Measurements from ENCODE around the gene SLC1A2.

Gene SLC1A2

DNA sequence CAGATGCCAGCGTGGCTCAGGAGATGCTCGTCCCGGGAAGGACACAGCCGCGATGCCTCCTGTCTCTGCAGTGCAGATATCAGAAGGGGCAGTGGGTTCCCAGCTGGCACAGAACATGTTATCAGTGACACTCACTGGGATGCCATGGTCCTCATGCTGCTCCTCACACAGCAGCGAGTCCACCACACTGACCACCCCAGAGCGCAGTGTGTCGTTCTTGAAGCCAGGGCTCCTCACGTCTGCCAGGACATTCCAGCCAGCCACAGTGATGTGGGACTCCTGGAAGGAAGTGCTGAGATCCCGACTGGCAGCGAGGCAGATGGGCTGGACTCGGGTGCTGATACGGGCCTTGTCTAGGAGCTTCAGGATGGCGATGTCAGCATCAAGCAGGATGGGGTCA, 13.1 kb upstream of the SLC1A2 start:
- Histone ChIP-seq H3K27me3 (peaks cover 0 to 26% of the 10 kb centered on the region in 2 donors), H3K4me3 (no peak overlapping the region), H3K4me1 (peaks cover 0 to 10% (median 7%) of the 10 kb centered on the region in 4 donors), H3K36me3 (no peaks in the 10 kb centered on the region), H3K27ac (no peak overlapping the region), H3K9me3 (no peaks in the 10 kb centered on the region)
- TF ChIP-seq, protein P1, sequence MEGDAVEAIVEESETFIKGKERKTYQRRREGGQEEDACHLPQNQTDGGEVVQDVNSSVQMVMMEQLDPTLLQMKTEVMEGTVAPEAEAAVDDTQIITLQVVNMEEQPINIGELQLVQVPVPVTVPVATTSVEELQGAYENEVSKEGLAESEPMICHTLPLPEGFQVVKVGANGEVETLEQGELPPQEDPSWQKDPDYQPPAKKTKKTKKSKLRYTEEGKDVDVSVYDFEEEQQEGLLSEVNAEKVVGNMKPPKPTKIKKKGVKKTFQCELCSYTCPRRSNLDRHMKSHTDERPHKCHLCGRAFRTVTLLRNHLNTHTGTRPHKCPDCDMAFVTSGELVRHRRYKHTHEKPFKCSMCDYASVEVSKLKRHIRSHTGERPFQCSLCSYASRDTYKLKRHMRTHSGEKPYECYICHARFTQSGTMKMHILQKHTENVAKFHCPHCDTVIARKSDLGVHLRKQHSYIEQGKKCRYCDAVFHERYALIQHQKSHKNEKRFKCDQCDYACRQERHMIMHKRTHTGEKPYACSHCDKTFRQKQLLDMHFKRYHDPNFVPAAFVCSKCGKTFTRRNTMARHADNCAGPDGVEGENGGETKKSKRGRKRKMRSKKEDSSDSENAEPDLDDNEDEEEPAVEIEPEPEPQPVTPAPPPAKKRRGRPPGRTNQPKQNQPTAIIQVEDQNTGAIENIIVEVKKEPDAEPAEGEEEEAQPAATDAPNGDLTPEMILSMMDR (IDR thresholded peaks at IDR 0.05): no peak
- no peak for DNase-seq
- intact Hi-C loops (cut with DNase I; ENCODE audit: low total_unique reads): no loop called here

DNA sequence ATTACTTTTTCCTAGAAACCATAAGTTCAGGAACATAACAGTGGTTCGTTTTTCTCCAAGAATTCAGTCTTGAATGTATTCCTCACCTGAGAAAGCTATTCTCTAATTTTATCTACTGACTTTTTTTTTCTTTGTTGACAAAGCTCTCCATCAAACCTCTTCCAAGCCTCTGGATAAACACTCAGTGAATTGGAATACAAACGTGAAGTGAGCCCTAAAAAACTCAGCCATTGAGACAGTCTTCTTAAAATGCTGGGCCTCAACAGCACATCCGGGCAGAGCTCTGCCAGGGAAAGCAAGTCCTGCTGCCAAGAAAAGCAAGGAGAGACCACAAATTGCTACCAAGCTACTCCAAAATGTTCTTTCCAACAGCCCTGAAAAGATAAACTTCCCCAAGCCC, 7.7 kb upstream of the SLC1A2 start:
- H3K27me3 ChIP-seq: peaks cover 0 to 15% of the 10 kb centered on the region in 2 donors
- H3K36me3 ChIP-seq: no peaks in the 10 kb centered on the region
- no peak overlapping the region for H3K4me3 ChIP-seq
- H3K27ac ChIP-seq: peak overlapping the region; percentile 8 to 12
- H3K4me1 ChIP-seq: peaks cover 0 to 37% (median 28%) of the 10 kb centered on the region in 4 donors
- H3K9me3 ChIP-seq: no peaks in the 10 kb centered on the region
- TF ChIP-seq, protein P1 (IDR thresholded peaks at IDR 0.05): no peak
- intact Hi-C loops (cut with DNase I; ENCODE audit: low total_unique reads): no loop called here
- peak in 1 of 2 donors; percentile 77 for DNase-seq

DNA sequence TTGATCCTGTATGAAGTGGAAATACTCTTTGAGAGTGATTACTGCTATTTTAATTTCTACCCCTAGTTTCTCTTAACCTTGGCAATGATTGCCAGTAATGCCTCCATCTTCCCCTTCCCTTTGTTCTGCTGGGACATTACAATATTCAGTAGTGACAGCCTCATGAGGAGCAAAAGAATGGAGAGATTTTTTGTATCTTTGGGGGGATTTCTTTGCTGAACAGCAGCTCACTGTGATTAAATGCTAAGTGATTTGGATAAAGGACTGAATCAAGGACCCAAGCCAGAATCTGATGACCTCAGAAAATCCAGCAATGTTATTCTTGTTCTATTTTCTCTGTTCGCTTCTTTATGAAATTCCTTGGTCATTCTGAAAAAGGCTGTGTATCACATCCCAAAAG, 7.0 kb upstream of the SLC1A2 start:
- Histone ChIP-seq H3K27ac (no peak overlapping the region), H3K9me3 (no peaks in the 10 kb centered on the region), H3K36me3 (no peaks in the 10 kb centered on the region), H3K27me3 (peaks cover 0 to 16% of the 10 kb centered on the region in 2 donors), H3K4me1 (peaks cover 0 to 37% (median 28%) of the 10 kb centered on the region in 4 donors), H3K4me3 (no peak overlapping the region)
- no peak for DNase-seq
- intact Hi-C loops (cut with DNase I; ENCODE audit: low total_unique reads): no loop called here
- TF ChIP-seq, protein P1 (IDR thresholded peaks at IDR 0.05): no peak

DNA sequence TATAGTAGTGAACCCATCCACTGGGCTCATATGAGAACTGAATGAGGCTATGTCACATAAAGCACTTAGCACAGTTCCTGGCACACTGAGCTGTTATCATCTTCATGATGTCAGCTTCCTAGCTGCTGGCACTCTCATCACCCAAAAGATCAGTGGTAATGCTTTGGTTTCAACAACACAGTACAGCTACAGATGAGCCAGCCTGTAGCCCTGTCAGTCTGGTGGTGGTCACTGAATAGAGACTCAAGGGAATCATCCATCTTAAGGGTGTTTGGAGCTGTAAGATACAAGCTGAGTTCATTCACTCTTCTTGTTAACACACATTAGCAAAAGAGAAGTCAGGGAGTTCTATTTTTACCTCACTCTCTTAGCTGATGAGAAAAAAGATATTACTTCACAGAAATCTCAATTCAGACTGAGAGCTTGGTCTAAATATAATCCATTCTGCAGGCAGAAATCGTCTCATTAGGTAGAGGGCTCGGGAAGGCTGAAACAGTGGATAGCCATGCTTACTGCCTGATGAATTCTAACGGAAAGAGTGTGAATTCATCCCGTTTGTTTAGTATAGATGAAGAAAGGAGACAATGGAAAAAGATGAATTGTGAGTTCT, 6.3 kb upstream of the SLC1A2 start:
- no peak for DNase-seq
- Histone ChIP-seq H3K9me3 (no peaks in the 10 kb centered on the region), H3K27me3 (peaks cover 0 to 14% of the 10 kb centered on the region in 2 donors), H3K4me1 (peaks cover 0 to 37% (median 28%) of the 10 kb centered on the region in 4 donors), H3K36me3 (no peaks in the 10 kb centered on the region), H3K27ac (no peak overlapping the region), H3K4me3 (no peak overlapping the region)
- intact Hi-C loops (cut with DNase I; ENCODE audit: low total_unique reads): no loop called here
- TF ChIP-seq, protein P1 (IDR thresholded peaks at IDR 0.05): no peak

DNA sequence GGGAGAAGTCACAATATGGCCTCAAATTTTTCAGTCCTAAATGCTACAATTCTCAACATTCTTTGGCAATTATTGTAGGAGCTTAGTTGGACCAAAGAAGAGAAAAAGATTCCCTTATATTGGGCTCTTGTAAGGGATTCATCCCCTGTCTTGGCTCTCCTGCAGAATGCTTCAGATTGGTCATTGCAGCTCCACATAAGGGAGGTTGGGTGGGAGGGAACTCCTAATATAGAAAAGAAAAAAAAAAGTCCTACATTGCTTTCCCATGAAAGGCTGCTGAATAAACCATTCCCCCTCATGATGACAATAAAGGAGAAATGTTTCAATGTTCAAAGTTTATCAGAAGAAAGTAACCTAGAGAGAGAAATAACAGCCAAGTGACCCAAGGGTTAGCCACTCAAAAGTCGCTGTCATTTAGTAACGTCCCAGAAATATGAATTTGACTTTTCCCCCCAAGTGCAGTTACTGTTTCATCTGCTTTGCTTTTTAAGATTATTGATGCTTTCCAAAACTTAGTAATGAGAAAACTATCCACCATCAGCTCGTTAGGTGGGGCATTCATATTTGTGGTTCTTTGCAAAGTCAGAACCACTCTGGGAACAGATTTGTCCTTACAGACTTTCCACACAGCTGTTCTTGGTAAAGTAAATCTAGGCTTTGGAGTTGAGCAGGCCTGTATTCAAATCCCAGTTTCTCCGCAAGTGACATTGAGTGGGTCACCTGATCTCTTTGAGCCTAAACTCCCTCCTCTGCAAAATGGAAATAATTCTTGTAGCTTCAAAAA, 5.0 kb upstream of the SLC1A2 start:
- no peak overlapping the region for H3K27ac ChIP-seq
- H3K27me3 ChIP-seq: peaks cover 0 to 24% of the 10 kb centered on the region in 2 donors
- peaks cover 0 to 51% (median 40%) of the 10 kb centered on the region in 4 donors for H3K4me1 ChIP-seq

More for the DNA sequence above, 5.0 kb upstream of the SLC1A2 start:
- TF ChIP-seq, protein P1 (IDR thresholded peaks at IDR 0.05): no peak
- no peak for DNase-seq
- Histone ChIP-seq H3K9me3 (no peaks in the 10 kb centered on the region), H3K4me3 (no peak overlapping the region), H3K36me3 (no peaks in the 10 kb centered on the region)
- intact Hi-C loops (cut with DNase I; ENCODE audit: low total_unique reads): no loop called here

All from tibial artery (tissue), 4 donors.